ENCODE results near the gene SLC6A2. TPM values are rescaled to one million over a fixed set of nuclear protein-coding genes. Genes with fewer than 3 reads are reported as not detected.

Gene SLC6A2
- total and polyA plus RNA-seq, 2 experiments from 2014 or later = 0.35 to 0.39 TPM

GRCh38 chr16:55668340-55669281 lies 12.8 kb downstream of the SLC6A2 start (continued):
- no peak for TF ChIP-seq ZNF462 (CRISPR knock-in tag; IDR thresholded peaks at IDR 0.05)

- no peaks in the 10 kb centered on the region for H3K9me3 Mint-ChIP-seq
- H3K27ac Mint-ChIP-seq = no peak overlapping the region
- no peaks in the 10 kb centered on the region for H3K36me3 Mint-ChIP-seq (ENCODE audit: low read depth)
- H3K79me2 ChIP-seq (replicated peaks; ENCODE audit: insufficient read depth) = no peaks in the 10 kb centered on the region
- peaks cover 10% of the 10 kb centered on the region for H3K27me3 Mint-ChIP-seq (ENCODE audit: insufficient read depth, low read depth, poor library complexity)
- no peaks in the 10 kb centered on the region for H4K20me1 ChIP-seq (replicated peaks; ENCODE audit: insufficient read depth)
- peaks cover 11% of the 10 kb centered on the region for H3K4me1 Mint-ChIP-seq
- H3K4me2 ChIP-seq = no peak overlapping the region
- H3K4me1 ChIP-seq (ENCODE audit: insufficient read depth) = no peaks in the 10 kb centered on the region; the same call in 1 of the 2 replicates
- no peak overlapping the region for H3K4me3 Mint-ChIP-seq
- no peaks in the 10 kb centered on the region for H3K9me2 ChIP-seq (ENCODE audit: insufficient read depth)
- no peak overlapping the region for H3K4me3 ChIP-seq
- ATAC-seq (no peak), DNase-seq (ENCODE audit: low spot score) (no peak)
- no peaks in the 10 kb centered on the region for H3K27me3 ChIP-seq (ENCODE audit: insufficient read depth)
- no peaks in the 10 kb centered on the region for H3K36me3 ChIP-seq (ENCODE audit: insufficient read depth)
- H3K27ac ChIP-seq (ENCODE audit: low read depth) = no peak overlapping the region
- no peak overlapping the region for H2AFZ ChIP-seq
- no peaks in the 10 kb centered on the region for H3F3A ChIP-seq (replicated peaks; ENCODE audit: low read depth)
- no peak for TF ChIP-seq EZH2phosphoT487 (IDR thresholded peaks at IDR 0.05; ENCODE audit: unreplicated experiment)
- TF ChIP-seq ETS1 (IDR thresholded peaks at IDR 0.05) = no peak
- TF ChIP-seq REST (IDR thresholded peaks at IDR 0.05; ENCODE audit: unreplicated experiment) = no peak
- no peak for TF ChIP-seq NANOG (IDR thresholded peaks at IDR 0.05; ENCODE audit: borderline replicate concordance)
- TF ChIP-seq EZH2 (IDR thresholded peaks at IDR 0.05; ENCODE audit: low read depth, unreplicated experiment) = no peak
- no peak for TF ChIP-seq JUNB (IDR thresholded peaks at IDR 0.05; ENCODE audit: unreplicated experiment)
- no peak for TF ChIP-seq POLR2AphosphoS5 (IDR thresholded peaks at IDR 0.05; ENCODE audit: low read depth)
- TF ChIP-seq CREB1 (CRISPR knock-in tag; IDR thresholded peaks at IDR 0.05; ENCODE audit: low read depth) = no peak
- TF ChIP-seq STAT1 (IDR thresholded peaks at IDR 0.05; ENCODE audit: unreplicated experiment) = no peak
- TF ChIP-seq ZNF114 (CRISPR knock-in tag; IDR thresholded peaks at IDR 0.05) = no peak
Measured at GRCh38 chr16:55671206-55671973, 15.6 kb downstream of the SLC6A2 start.
